Measurements from ENCODE around the gene MYO16.

DNA sequence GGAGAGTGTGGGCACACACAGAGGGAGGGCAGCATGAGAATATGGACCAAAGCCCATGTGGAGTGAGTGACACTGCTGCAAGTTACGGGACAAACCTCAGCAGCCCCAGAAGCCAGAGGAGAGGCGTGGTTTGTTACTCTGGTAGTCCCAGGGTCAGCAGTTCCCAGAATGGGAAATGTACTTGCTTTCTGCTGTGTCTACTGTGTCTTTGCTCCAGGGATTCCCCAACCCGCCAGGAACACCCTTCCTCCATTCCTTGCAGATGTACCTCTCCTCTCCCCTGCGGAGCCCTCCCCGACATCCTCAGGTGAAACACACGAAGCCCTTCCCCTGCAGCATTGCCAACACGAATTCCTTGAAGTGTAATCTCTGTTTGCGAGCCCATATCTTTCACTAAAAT lies 47.2 kb downstream of the MYO16 start:
- TF ChIP-seq CTCF (IDR thresholded peaks at IDR 0.05) = no peak
- no peak for TF ChIP-seq POLR2A (IDR thresholded peaks at IDR 0.05)
